ENCODE data around the gene MLN.

GRCh38 chr6:33789550-33789895 lies 14.3 kb downstream of the MLN start:
- no peak for TF ChIP-seq CTCF (IDR thresholded peaks at IDR 0.05; ENCODE audit: low read depth, low read length, poor library complexity, severe bottlenecking)
- TF ChIP-seq EZH2phosphoT487 (IDR thresholded peaks at IDR 0.05; ENCODE audit: borderline replicate concordance, low read length): no peak
